ENCODE measurements around the gene C9orf50. TPM values are rescaled to one million over a fixed set of nuclear protein-coding genes. Genes with fewer than 3 reads are reported as not detected.

C9orf50 gene
- total and polyA plus RNA-seq, 4 donors: 0.30 to 4.8 (median 0.62) TPM; not detected in 1

DNA sequence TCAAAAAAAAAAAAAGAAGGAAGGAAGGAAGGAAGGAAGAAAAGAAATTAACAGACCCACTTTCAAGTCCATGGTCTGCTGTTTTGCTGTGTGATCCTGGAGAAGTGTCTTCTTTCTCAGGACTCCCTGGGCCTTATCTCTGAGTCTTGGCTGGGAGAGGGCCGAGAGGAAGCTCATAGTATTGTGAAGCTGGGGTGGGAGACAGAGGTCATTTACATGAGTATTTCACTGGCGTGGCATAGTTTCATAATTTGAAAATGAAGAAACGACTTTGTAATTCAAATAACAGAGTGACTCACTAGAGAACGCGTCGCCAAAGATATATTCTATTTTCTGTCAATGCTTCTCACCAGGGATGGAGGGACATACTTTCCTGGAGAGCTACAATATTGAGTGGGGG lies 2.4 kb upstream of the C9orf50 start:
- Histone ChIP-seq H3K4me1 (ENCODE audit: control insufficient read depth in 1 of 2, insufficient read depth in 2 of 2, low read length in 2 of 2) (no peaks in the 10 kb centered on the region), H3K27ac (ENCODE audit: low read depth in 1 of 2, low read length in 2 of 2) (no peak overlapping the region), H3K36me3 (ENCODE audit: control insufficient read depth in 1 of 2, insufficient read depth in 2 of 2, low read length in 1 of 2) (no peaks in the 10 kb centered on the region), H3K27me3 (ENCODE audit: control insufficient read depth in 1 of 2, insufficient read depth in 2 of 2, low read length in 1 of 2) (no peaks in the 10 kb centered on the region), H3K4me3 (ENCODE audit: low read length in 2 of 2) (no peak overlapping the region), H3K9me3 (ENCODE audit: control insufficient read depth, low read length) (no peaks in the 10 kb centered on the region)
- intact Hi-C loops (cut with DNase I): no loop called here
- WGBS, 2 donors: 62 to 75% methylated on average over 6 of the region's 6 CpGs
- DNase-seq (no peak), ATAC-seq (ENCODE audit: low FRiP score) (no peak)

DNA sequence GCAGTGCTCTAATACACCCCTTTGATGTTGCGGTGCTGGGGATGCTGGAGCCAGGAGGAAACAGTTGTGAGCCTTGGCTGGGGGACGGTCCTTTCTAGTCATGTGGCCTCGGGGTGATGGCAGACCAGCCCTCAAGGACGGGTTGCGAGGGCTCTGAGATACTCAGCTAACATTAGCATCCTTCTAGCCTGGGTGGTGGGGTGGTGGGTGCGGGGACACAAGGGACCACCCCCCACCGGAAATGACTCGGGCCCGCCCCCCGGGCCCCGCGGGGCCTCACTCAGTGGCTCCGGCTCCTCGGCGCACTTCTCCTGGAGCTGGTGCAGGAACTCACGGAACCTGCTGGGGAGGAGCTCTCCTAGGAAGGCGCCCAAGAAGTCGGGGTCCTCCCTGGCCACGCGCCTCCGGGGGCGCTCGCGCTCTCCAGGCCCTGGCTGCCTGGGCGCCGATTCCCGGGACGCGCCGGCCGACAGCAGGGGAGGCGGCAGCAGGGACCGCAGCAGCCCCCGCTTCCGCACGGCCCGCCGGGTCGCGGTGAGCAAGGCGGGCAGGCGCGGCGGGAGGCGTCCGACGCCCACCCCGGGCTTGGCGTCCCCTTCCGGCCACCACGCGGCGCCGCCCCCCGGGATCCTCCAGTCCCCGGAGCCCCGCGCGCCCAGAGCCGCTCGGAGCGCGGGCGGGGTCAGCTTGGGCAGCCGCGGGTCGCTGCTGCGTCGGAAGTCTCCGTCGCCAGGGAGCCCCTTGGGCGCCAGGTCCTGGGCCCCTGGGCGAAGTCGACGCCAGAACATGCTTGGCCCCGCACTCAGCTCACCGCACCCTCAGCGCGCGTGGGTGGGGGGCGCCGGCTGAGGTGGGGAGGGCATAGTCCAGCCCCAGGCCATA lies 873 bp downstream of the C9orf50 start:
- H3K27ac ChIP-seq (ENCODE audit: low read depth in 1 of 2, low read length in 2 of 2): no peak overlapping the region
- peak; percentile 17 for ATAC-seq (ENCODE audit: low FRiP score)

DNA sequence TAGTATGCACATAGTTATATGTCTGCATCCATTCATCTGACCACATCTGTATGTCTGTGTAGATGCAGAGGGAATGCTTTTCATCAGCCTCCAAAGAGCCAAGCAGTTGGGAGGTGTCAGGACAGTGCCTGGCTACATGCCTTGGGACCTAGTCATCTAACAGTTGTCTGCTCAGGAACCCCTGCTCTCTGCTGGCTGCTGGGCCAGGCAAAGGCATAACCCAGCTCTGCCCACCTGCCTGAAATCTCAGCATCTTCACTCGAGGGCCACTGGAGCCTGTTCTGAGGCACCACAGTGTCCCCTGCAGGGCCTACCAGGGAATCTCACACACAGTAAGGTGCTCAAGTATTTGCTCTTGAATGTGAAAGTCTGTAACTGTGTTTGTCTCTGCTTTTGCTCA lies 3.7 kb downstream of the C9orf50 start:
- no peaks in the 10 kb centered on the region for H3K4me1 ChIP-seq (ENCODE audit: control insufficient read depth in 1 of 2, insufficient read depth in 2 of 2, low read length in 2 of 2)
- H3K4me3 ChIP-seq (ENCODE audit: low read length in 2 of 2): no peak overlapping the region
- no peaks in the 10 kb centered on the region for H3K36me3 ChIP-seq (ENCODE audit: control insufficient read depth in 1 of 2, insufficient read depth in 2 of 2, low read length in 1 of 2)
- WGBS, 2 donors: 12 to 13% methylated on average over 1 of the region's 1 CpG
- ATAC-seq (ENCODE audit: low FRiP score) (no peak), DNase-seq (no peak)
- H3K27ac ChIP-seq (ENCODE audit: low read depth in 1 of 2, low read length in 2 of 2): no peak overlapping the region
- no peaks in the 10 kb centered on the region for H3K27me3 ChIP-seq (ENCODE audit: control insufficient read depth in 1 of 2, insufficient read depth in 2 of 2, low read length in 1 of 2)
- intact Hi-C loops (cut with DNase I): no loop called here
- no peaks in the 10 kb centered on the region for H3K9me3 ChIP-seq (ENCODE audit: control insufficient read depth, low read length)

More for the DNA sequence above, 873 bp downstream of the C9orf50 start:
- H3K27me3 ChIP-seq (ENCODE audit: control insufficient read depth in 1 of 2, insufficient read depth in 2 of 2, low read length in 1 of 2): no peaks in the 10 kb centered on the region
- no peaks in the 10 kb centered on the region for H3K36me3 ChIP-seq (ENCODE audit: control insufficient read depth in 1 of 2, insufficient read depth in 2 of 2, low read length in 1 of 2)
- peak overlapping the region; percentile 12 to 42 for H3K4me3 ChIP-seq (ENCODE audit: low read length in 2 of 2)
- no peak for DNase-seq
- no peaks in the 10 kb centered on the region for H3K9me3 ChIP-seq (ENCODE audit: control insufficient read depth, low read length)
- WGBS, 2 donors: 1% methylated on average over 57 to 82 of the region's 82 CpGs
- intact Hi-C loops (cut with DNase I): no loop called here
- H3K4me1 ChIP-seq (ENCODE audit: control insufficient read depth in 1 of 2, insufficient read depth in 2 of 2, low read length in 2 of 2): no peaks in the 10 kb centered on the region

DNA sequence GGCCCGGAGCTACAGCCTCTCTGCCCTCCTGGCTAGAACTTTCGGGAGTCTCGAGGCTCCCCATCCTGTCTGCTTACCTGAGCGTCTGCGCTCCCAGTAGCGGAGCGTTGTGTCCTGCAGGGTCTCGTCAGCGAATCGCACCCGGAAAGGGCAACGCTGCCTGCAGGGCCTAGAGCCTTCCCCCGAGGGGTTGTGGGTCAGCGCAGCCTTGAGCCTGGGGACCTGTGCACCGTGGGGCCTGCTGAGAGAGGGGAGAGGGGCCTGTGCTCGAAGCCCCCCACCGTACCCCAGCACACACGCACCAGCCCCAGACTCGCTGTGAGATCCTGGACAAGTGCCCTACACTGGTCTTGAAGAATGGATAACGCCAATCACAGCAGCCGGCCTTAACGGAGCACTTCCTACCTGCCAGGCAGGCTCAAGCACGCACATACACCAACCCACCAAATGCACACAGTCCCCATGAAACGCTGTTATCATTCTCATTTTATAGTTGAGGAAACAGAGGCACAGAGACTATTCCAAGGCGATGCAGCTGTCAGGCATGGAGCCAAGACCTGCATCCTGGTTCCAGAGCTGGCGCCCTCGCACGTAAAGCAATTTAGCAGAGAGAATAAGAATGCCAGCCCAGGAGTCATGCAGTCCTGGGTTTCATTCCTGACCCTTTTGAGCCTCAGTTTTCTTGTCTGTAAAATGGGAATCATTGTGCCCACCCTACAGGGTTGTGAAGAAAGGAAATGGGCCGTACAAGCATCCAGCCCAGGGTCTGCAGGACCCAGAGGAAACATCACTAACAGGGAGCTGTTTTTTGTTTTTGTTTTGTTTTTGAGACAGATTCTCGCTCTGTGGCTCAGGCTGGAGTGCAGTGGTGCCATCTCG lies 5.3 kb downstream of the C9orf50 start:
- ATAC-seq (ENCODE audit: low FRiP score): no peak
- DNase-seq: no peak
- H3K4me3 ChIP-seq (ENCODE audit: low read length in 2 of 2): no peak overlapping the region
- intact Hi-C loops (cut with DNase I): no loop called here
- no peaks in the 10 kb centered on the region for H3K9me3 ChIP-seq (ENCODE audit: control insufficient read depth, low read length)
- 82 to 89% methylated on average over 31 of the region's 31 CpGs for WGBS, 2 donors
- H3K27ac ChIP-seq (ENCODE audit: low read depth in 1 of 2, low read length in 2 of 2): no peak overlapping the region
- no peaks in the 10 kb centered on the region for H3K27me3 ChIP-seq (ENCODE audit: control insufficient read depth in 1 of 2, insufficient read depth in 2 of 2, low read length in 1 of 2)
- no peaks in the 10 kb centered on the region for H3K4me1 ChIP-seq (ENCODE audit: control insufficient read depth in 1 of 2, insufficient read depth in 2 of 2, low read length in 2 of 2)
- no peaks in the 10 kb centered on the region for H3K36me3 ChIP-seq (ENCODE audit: control insufficient read depth in 1 of 2, insufficient read depth in 2 of 2, low read length in 1 of 2)

DNA sequence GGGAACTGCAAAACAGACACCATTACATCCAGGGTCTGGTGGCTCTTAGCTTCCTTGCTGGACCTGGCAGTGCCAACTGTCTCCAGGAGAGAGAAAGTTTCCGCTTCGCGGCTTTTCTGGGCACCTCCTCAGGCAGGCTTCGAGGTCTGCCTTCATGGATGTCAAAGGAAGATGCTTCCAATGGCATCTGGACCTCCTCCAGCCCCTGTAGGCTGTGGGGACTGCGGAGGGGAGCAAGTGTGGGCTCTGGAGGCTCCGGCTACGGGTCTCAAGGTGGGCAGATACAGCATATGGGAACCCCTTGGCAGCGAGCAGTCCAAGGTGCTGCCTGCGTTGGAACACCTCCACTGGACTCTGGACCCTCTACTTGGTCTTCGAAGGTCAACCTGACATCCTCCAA lies 6.0 kb downstream of the C9orf50 start:
- H3K4me1 ChIP-seq (ENCODE audit: control insufficient read depth in 1 of 2, insufficient read depth in 2 of 2, low read length in 2 of 2): no peaks in the 10 kb centered on the region
- WGBS, 2 donors: 87 to 93% methylated on average over 10 of the region's 10 CpGs
- H3K27ac ChIP-seq (ENCODE audit: low read depth in 1 of 2, low read length in 2 of 2): no peak overlapping the region
- no peak overlapping the region for H3K4me3 ChIP-seq (ENCODE audit: low read length in 2 of 2)
- H3K9me3 ChIP-seq (ENCODE audit: control insufficient read depth, low read length): no peaks in the 10 kb centered on the region
- intact Hi-C loops (cut with DNase I): loop anchor here in 1 of 2 donors (5.0 kb wide), 1 partner anchor 283 kb away; no protein-coding TSS in a partner anchor
- DNase-seq (no peak), ATAC-seq (ENCODE audit: low FRiP score) (no peak)
- no peaks in the 10 kb centered on the region for H3K27me3 ChIP-seq (ENCODE audit: control insufficient read depth in 1 of 2, insufficient read depth in 2 of 2, low read length in 1 of 2)
- no peaks in the 10 kb centered on the region for H3K36me3 ChIP-seq (ENCODE audit: control insufficient read depth in 1 of 2, insufficient read depth in 2 of 2, low read length in 1 of 2)

DNA sequence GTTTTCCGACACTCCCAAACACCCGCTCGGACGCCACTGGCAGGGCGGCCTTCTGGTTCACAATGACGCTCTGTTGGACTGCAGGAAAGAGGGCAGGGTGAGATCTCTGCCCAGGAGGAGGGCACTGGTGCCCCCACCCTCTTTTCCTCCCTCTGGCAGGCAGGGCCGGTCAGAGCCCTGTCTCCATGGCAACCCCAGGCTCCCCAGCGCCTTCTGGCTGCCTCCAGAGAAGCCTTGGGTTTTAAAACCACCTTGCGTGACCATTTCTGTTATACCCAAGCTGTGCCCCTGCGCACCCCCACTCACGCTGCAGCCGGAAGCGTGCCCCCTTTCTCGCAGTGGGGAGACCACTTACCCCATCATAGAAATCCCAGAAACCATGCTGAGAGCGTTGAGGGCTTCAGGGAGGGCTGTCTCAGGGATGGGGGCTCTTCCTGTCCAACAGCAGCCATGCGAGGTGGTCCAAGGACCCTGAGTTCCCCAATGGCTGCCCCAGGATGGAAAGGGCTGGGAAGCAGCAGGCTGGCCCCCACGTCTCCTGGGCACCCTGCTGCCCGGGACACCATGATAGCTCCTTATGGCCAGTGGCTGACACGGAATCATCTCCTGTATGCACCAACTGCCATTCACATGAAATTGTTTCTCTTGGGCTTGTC lies 7.3 kb downstream of the C9orf50 start:
- no peaks in the 10 kb centered on the region for H3K36me3 ChIP-seq (ENCODE audit: control insufficient read depth in 1 of 2, insufficient read depth in 2 of 2, low read length in 1 of 2)
- H3K27ac ChIP-seq (ENCODE audit: low read depth in 1 of 2, low read length in 2 of 2): no peak overlapping the region
- DNase-seq (peak in 1 of 2 donors; percentile 80), ATAC-seq (ENCODE audit: low FRiP score) (no peak)
- WGBS, 2 donors: 37 to 43% methylated on average over 18 to 19 of the region's 19 CpGs
- H3K9me3 ChIP-seq (ENCODE audit: control insufficient read depth, low read length): no peaks in the 10 kb centered on the region
- intact Hi-C loops (cut with DNase I): loop anchor here in 1 of 2 donors (5.0 kb wide), 1 partner anchor 281 kb away; no protein-coding TSS in a partner anchor
- no peaks in the 10 kb centered on the region for H3K4me1 ChIP-seq (ENCODE audit: control insufficient read depth in 1 of 2, insufficient read depth in 2 of 2, low read length in 2 of 2)
- H3K4me3 ChIP-seq (ENCODE audit: low read length in 2 of 2): no peak overlapping the region
- no peaks in the 10 kb centered on the region for H3K27me3 ChIP-seq (ENCODE audit: control insufficient read depth in 1 of 2, insufficient read depth in 2 of 2, low read length in 1 of 2)

DNA sequence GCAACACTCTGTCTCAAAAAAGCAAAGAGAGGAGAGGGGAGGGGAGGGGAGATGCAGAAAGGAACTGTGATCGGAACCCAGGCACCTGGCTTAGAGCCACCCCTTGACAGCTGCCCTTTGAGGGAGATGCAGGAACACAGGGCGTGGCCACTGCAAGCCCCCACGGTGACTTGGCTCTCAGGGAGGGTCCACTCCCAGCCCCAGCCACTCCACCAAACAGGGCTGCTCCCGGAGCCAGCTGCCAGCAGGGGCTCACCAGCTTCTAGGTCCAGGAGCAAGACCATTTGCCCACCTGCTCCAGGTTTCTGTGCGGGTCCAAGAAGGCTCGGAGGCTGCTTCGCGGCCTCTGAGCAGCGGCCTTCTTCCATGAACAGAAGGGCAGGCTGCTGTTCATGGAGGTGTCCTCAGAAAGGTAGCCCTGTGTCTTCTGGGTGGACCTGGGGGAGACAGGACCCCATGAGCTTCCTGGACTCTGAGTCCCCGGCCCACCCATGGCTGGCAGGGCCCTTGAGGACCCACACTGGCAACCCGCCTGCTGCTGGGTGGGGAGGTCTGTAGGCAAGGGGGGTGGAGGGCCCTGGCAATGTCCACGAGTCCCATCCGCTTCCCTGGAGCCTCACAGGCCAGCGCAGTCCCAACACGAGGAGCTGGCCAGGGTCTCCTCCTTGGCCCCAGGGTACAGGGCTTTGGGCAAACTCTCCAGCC lies 7.9 kb downstream of the C9orf50 start:
- no peaks in the 10 kb centered on the region for H3K4me1 ChIP-seq (ENCODE audit: control insufficient read depth in 1 of 2, insufficient read depth in 2 of 2, low read length in 2 of 2)
- H3K9me3 ChIP-seq (ENCODE audit: control insufficient read depth, low read length): no peaks in the 10 kb centered on the region
- 54 to 64% methylated on average over 15 of the region's 15 CpGs for WGBS, 2 donors
- ATAC-seq (ENCODE audit: low FRiP score) (no peak), DNase-seq (no peak)
- no peaks in the 10 kb centered on the region for H3K36me3 ChIP-seq (ENCODE audit: control insufficient read depth in 1 of 2, insufficient read depth in 2 of 2, low read length in 1 of 2)
- intact Hi-C loops (cut with DNase I): loop anchor here in 1 of 2 donors (5.0 kb wide), 1 partner anchor 281 kb away; no protein-coding TSS in a partner anchor
- no peak overlapping the region for H3K4me3 ChIP-seq (ENCODE audit: low read length in 2 of 2)
- no peak overlapping the region for H3K27ac ChIP-seq (ENCODE audit: low read depth in 1 of 2, low read length in 2 of 2)
- H3K27me3 ChIP-seq (ENCODE audit: control insufficient read depth in 1 of 2, insufficient read depth in 2 of 2, low read length in 1 of 2): no peaks in the 10 kb centered on the region

DNA sequence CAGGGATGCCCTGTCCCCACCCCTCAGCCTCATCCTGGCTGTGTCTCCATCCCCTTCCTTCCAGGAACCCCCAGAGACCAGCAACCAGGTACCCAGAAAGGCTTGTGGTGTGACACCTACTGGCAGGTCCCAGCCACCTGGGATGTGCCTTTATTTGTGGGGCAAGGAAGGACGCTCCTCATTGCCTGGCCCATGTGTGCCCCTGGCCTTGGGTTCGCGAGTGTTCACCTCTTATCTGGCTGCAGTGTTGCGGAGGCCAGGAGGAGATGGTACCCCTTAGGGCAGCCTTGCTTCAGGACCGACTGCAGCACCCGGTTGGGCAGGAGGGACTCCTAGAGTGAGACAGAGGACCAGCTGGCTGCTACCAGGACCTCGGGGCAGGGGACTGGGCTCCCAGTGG lies 8.8 kb downstream of the C9orf50 start:
- ATAC-seq (ENCODE audit: low FRiP score): no peak

More for the DNA sequence above, 8.8 kb downstream of the C9orf50 start:
- no peak for DNase-seq
- intact Hi-C loops (cut with DNase I): loop anchor here in 1 of 2 donors (5.0 kb wide), 1 partner anchor 280 kb away; no protein-coding TSS in a partner anchor
- Histone ChIP-seq H3K4me3 (ENCODE audit: low read length in 2 of 2) (no peak overlapping the region), H3K9me3 (ENCODE audit: control insufficient read depth, low read length) (no peaks in the 10 kb centered on the region), H3K36me3 (ENCODE audit: control insufficient read depth in 1 of 2, insufficient read depth in 2 of 2, low read length in 1 of 2) (no peaks in the 10 kb centered on the region), H3K27me3 (ENCODE audit: control insufficient read depth in 1 of 2, insufficient read depth in 2 of 2, low read length in 1 of 2) (no peaks in the 10 kb centered on the region), H3K4me1 (ENCODE audit: control insufficient read depth in 1 of 2, insufficient read depth in 2 of 2, low read length in 2 of 2) (no peaks in the 10 kb centered on the region), H3K27ac (ENCODE audit: low read depth in 1 of 2, low read length in 2 of 2) (no peak overlapping the region)
- WGBS, 2 donors: 73 to 79% methylated on average over 7 of the region's 7 CpGs
